Superior temporal gyrus (tissue), 1 donor: Measurements from ENCODE around the gene RASAL3.
"Not testable (repeated sequence)": the region's sequence is repeated elsewhere in the genome, so short reads cannot be mapped to it uniquely, and the experiment has no call there.

Experiments used
- DNase-seq: peaks from one replicate; pipeline ENCODE4 v3.0.0-alpha.2; 2016; ENCODE audit errors: extremely low spot score

The RASAL3 gene

DNA sequence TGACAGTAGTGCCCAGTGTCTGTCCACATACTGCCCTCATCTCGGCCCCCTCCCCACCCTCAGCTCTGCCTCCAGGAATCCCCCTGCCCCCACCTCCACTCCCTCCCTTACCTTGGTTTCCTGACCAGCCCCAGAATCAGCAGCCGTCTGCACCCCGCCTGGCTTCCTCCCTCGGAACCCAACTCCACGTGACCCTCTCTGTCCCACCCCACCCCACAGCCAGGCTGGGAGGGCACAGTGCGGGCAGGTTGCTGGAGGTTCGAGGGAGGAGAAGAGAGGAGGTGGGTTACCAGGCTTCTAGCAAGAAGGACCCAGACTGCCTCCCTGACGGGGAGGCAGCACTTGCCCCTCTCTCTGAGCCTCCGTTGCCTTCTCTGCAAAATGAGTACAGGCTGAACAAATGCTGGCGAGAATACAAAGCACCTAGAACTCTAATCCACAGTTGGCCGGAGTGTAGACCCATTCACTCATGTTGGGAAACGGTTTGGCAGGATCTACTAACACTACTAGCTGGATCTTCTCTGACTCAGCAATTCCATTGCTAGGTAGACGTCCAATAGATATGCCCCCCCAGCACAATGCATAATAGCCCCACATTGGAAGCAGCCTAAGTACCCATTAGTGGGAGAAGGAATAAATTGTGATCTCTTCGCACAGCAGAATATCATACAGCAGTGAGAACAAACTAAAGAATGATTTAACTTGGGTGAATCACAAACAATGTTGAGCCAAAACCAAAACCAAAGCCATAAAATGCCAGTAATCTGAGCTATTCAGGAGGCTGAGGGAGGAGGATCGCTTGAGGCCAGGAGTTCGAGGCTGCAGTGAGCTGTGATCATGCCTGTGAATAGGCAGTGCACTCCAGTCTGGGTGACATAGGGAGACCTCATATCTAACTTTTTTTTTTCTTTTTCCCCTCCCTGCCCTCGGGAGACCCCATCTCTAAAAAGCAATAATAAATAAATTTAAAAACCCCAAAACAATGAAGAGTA, at the start of gene RASAL3:
Gene RASAL3, minus strand, starts transcription at position 151 of the 992 bp plus-strand sequence. CDS start 186 bp downstream, outside the sequence.
- no peak for DNase-seq

DNA sequence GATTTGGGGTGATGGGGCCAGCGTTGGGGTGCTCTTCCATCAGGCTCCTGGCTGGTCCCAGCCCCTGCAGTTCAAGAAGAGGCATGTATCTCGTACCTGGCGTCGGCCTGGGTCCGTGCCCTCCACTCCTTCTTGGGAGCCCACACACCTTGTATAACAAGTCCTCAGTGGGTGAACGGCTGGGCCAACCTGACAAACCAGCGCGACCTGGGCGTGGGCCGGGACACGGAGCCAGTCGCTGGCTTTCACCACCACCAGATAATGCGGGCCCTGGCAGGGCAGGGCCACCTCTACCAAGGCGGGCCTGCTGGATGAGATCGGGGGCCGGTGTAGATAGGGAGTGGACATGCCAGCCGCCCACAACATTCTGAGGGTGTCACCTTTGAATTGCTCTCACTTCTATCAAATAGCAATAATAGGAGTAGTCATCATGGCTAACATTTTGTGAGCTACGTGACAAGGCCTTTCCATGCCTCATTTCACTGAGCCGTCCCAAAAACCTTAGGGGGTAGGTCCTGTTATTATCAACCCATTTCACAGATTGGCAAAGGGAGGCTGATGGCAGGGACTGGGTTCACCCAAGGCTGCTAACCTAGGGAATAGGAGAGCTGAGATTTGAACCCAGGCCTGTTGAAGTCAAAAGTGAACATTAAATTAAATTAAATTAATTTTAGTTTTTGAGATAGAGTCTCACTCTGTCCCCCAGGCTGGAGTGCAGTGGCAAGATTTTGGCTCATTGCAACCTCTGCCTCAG, 47.5 kb upstream of the RASAL3 start:
- DNase-seq, result no peak

DNA sequence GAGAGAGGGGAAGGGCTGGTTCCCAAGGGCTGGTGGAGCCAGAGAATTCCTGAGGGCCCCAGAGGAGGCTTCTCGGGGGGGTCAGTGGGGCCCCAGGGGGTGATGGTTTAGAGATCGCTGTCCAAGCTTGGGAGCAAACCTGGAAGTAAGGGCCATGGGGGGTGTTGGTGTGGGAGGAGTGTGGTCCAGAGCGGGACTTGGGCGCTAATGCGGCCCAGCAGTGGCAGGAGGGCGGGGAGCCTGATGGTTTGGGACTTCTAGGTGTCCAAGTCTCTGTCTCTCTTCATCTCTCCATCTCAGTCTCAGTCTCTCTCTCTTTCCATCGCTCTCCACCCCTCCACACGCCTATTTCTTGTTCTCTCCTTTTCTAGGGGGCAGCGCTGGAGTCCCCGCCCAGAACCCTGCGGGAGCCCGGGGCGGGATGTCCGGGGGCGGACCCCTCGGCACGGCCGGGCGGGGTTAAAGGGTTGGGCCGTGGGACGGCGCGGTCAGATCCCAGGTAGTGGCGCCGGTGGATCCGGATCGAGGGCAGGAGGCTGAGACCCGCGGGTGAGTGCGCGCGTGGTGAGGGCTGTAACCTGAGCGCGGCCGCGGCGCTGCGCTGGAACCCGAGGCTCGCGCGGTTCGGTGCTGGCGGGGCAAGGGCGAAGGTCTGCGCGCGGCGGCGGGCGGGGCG, 43.8 kb upstream of the RASAL3 start, which contains the start of gene CYP4F22:
Gene CYP4F22, plus strand, starts transcription at position 491 of the 676 bp plus-strand sequence. CDS start 16,812 bp downstream, outside the sequence.
- DNase-seq, result no peak

DNA sequence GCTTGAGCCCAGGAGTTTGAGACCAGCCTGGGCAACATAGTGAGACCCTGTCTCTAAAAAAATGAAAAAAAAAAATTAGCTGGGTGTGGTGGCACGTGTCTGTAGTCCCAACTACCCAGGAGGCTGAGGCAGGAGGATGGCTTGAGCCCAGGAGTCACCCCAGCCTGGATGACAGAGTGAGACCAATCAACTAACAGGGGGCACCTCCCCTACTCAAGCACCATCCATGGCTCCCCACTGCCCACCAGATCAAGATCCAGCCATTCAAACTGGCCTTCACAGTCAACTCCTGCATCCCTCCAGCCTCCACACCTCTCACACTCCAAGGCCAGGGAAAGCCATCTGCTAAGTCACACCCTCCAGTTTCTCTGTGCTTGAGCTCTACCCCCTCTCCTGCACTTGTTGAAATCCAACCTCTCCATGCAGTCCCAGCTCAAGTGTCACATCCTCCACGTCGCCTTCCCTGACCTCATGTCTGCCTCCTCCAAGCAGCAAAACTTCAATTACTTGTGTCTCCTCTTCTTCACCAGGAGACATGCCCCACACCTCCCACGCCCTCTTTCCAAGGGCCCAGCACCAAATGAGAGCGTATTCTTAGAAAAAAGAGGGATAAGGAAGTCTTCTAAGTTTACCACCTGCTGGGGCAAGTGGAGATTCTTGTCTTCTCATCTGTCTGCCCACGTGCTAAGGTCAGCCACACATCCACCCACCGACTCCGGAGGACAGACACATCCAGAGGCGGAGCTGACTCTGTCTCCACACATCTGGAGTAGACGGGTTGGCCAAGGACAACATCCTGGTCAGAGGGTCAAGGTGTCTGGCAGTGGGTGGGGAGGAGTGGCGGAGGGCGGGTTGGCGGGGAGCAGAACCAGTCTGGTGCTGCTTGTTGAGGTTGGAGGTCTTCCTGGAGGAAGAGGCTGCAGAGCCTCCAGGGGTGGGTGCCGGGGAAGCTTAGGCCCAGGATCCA, 43.0 kb upstream of the RASAL3 start:
- no peak for DNase-seq

DNA sequence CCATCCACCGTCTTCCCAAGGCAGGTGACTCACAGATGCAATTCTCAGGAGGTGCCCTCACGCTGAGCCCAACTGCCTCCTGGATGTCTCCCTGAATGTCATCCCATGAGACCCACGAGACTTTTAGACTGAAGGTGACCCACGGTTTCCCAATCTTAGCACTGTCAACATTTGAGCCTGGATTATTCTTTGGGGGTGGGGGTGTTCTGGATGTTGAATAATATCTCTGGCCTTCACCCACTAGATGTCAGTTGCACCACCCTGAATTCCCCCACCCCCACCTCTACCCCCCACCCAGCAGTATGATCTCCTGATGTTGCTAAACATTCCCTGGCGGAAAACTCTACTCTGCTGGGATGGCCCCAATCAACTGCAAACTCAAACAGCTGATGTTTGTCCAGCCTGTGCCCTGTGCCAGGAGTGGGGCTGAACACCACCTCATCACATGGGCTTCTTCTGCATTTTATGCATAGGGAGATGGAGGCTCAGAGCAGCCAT, 41.8 kb upstream of the RASAL3 start:
- no peak for DNase-seq

DNA sequence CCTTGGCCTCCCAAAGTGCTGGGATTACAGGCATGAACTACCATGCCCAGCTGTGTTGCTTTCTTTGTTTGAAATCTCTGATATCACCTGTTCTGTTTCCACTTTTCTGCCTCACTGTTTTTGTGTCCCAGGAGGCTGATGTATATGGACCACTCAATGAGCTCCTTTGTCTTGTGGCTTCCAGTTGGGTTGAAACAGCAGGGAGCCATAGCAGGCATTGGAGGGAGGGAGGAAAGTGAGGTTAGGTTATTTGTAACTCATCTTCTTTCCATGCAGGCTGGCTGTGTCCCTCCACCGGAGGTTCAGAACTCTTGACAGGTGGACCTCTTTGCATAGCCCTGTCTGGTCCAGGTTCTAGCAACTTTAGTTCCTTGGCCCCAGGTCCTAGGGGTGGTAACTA, 37.9 kb upstream of the RASAL3 start:
- DNase-seq, result no peak

DNA sequence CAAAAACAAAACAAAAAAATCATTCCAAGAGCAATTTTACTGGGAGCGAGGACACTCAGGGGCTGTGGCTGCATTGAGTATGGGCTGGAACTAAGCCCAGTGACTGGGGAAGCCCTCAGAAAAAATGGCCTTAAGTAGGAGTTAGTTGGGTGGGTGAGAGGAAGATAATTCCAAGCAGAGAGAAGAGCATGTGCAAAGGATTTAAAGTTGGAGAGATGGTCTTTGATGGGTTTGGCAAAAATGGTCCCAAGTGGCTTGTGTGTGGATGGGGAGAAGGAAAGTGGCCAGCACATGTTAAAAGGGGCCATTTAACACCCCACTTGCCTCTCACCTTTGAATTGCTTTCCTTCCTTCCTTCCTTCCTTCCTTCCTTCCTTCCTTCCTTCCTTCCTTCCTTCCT, 37.3 kb upstream of the RASAL3 start:
- DNase-seq, result no peak

DNA sequence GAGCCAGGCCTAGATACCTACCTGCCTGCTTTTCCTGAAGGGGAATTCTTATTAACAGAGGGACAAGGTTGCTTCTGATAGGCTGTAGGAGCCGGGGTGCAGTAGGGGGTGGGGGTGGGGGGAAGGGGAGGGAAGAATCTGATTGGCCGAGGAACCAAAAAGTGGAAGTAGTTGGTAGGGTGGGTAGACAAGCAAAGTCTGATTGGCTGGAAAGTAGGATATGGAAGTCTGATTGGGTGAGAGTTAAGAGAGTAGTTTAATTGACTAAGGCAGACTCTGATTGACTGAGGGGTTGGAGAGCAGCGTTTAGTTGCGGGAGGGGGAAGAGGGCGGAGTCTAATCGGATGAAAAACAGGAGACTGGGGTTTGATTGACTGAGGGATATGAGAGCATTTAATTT, 34.6 kb upstream of the RASAL3 start:
- DNase-seq, result no peak

DNA sequence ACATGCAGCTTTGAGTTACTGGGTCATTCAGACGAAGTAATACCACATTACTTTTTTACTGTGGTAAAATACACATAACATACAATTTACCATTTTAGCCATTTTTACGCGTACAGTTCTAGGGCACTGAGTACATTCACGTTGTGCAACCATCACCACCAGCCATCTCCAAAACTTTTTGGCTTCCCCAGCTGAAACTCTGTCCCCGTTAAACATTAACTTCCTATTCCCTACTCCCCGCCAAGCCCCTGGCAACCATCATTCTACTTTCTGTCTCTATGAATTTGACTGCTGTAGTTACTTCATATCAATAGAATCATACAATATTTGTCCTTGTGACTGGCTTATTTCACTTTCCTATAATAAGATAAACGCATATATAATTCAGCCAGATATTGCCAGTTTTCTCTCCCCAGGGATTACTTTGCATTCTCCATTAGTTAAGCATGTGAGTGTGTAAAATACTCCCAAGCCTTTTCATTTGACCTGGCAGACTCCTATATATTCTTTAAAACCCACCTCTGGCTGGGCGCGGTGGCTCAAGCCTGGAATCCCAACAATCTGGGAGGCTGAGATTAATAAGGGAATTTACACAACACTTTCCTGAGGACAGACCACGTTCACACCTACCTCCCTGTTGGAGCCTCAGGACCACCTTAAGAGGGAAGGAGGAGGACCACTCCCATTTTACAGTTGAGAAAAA, 34.0 kb upstream of the RASAL3 start:
- no peak for DNase-seq

DNA sequence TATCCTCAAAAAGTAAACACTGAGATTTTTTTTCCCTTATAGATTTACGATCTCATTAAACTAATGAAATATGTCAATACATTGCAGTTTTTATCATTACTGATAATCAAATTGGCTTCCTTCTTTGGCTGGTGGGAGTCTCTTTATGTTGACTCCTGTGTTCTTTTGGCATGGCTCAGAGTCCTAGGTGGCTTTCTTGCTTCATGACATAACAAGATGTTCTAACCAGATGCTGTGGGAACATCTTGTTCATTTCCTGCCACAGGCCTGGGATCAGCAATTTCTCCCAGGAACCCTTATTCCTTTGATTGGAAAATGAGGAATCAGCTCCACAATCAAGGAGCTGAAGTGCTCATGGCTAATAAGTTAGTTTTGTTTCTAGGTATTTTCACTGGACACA, 30.8 kb upstream of the RASAL3 start:
- DNase-seq, result no peak

DNA sequence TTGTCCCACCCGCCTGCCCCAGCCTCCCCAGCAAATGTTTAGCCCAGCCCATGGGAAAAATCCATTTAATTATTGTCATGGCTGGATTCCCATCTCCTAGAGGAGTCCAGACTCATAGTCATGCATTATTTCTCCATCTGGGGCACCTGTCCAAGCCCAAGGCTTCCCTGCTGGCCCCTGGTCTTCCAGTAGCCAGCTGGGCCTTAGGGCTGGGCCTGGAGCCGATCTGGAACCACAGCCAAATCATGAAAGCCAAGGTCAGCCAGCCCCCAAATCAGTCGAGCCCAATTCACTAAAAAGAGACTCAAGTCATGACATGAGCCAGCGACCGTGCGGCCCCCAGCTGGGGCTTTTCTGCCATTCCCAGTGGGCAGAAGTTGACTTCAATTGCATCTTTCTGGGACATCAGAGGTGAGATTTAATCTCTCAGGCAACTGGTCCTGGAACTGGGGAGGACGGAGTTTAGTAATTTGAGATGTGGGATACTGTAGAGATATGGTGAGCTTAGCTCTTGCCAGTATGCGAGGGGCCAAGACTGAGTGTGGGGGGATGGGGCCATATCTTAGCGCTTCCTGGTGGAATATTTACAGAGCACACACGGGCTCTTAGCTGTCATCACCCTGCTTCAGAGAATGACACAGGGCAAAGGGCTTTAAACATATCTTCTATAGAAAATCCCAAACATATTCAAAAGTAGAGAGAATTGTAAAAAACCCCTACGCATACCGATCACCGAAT, 24.3 kb upstream of the RASAL3 start:
- DNase-seq, result no peak

DNA sequence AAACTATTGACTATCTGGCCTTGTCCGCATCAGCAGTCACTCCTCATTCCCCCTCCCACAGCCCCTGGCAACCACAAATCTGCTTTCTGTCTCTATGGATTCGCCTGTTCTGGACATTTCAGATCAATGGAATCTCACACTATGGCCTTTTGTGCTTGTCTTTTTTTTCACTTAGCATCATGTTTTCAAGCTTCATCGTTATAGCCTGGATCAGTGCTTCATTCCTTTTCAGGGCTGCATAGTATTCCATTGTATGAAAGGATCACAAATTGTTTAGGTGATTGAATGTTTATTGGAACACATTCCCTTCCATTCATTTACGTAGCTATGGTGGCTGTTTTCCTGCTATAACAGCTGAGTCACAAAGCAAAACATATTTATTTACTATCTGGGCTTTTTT, 22.7 kb upstream of the RASAL3 start:
- DNase-seq, result no peak

DNA sequence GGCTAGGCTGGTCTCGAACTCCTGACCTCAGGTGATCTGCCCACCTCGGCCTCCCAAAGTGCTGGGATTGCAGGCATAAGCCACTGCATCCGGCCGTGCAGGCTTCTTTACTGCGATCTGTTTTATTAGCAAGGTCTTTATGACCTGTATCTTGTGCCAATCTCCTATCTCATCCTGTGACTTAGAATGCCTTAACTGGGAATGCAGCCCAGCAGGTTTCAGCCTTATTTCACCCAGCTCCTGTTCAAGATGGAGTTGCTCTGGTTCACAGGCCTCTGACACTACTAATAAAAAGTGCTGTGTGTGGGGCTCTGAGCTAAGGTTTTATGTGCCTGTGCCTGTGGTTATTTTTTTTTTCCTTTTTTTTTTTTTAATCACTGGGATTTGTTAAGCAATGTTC, 21.4 kb upstream of the RASAL3 start:
- not testable (repeated sequence) for DNase-seq

DNA sequence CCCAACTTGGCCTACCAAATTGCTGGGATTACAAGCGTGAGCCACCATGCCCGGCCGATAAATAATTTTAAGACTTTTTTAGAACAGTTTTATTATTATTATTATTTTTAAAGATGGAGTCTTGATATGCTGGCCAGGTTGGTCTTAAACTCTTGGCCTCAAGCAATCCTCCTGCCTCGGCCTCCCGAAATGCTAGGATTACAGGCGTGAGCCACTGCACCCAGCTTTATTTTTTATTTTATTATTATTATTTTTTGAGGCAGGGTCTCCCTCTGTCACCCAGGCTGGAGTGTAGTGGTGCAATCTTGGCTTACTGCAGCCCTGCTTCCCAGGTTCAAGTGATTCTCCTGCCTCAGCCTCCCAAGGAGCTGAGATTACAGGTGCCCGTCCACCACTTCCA, 16.7 kb upstream of the RASAL3 start:
- not testable (repeated sequence) for DNase-seq

DNA sequence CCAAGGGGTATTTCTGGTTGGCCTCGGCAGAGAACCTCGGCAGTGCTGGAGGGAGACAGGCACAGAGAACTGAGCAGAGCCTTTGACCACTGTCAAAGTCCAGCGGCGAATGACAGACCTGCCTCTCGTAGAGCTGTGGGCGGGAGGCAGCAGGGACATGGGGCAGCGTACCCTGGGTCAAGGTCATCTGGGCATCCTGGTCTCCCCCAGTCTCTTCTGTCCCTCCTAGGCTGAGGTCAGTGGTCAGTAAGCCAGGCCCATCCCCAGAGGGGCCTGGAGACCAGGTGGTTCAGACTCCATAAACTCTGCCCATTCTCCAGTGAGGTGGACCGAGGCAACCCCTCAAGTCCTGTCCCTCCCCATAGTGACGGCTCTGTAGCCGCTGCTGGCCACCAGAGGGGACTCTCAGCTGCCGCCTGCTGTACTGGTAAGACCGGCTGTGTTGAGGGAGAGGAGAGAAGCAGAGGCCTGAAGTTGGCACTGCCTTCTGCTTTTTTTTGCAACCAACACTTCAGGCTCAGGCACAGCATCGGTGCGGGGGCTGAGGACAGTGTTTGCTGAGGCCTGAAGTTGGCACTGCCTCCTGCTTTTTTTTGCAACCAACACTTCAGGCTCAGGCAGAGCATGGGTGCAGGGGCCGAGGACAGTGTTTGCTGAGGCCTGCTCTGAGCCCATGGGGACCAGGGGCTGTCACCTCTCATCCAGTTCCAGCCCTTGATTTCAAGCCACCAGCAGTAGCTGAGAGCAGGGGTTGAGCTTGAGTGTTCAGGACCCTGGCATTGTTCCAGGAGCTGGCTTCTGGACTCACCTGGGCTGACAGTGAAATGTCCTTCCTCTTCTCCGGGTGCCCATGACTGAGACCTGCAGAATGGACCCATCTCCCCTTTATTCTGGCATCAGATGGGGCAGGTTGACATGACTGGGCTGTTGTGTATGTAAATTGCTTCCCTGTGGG, 15.3 kb upstream of the RASAL3 start, which contains the start of gene PGLYRP2:
Gene PGLYRP2, minus strand, starts transcription at position 111 of the 955 bp plus-strand sequence. CDS start 130 bp downstream, outside the sequence.
- DNase-seq, result peak; percentile 50

DNA sequence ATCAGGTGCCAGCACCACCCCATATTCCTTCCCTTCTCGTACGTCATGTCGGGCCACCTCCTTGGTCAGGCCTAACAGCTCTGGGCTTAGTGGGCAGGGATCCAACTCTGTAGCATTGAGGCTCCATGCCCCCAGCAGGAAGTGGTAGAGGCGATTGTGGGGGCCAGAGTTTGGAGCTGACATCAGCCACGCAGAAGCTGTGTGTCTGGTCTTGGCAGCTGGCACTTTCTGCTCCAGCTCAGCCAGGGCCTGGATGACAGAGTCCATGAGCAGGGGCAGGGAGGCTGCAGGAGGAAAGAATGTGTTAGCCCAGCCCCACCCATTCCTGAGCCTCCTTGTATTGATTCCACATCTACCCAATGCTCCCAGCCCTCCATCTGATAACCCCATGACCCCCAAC, 12.0 kb upstream of the RASAL3 start:
- no peak for DNase-seq

DNA sequence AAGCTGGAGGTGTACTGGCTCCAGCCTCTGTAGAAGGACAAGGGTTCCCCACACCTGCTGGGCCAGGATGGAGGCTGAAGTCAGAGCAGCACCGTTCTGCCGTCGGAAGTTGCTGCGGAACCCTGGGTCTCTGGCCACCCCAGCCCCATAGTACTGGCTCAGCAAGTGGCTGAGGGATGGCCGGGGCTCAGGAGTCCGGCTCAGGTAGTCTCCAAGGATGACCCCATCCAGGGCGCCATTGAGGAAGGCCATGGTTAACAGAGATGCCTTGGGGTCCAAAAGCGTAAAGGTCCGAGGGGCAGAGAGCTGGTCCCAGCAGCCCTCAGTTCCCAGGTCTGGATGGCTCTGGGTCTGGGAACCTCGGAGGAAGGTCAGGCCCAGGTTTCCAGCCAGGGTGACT, 11.3 kb upstream of the RASAL3 start:
- no peak for DNase-seq

DNA sequence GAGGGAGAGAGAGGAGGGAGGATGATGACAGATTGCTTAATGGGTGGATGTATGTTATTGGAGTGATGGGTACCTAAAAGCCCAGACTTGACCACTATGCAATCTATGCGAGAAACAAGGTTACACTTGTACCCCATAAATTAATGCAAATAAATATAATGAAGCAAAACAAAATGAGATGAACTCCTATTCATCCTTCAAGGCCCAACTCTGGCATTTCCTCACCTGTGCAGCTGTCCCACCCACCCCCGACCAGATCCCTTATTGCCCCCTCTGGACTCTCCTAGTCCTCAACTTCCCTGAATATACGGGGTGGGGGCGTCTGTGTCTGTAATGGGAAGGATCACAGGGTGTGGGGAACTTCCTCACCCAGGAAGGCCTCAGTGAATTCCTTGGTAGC, 10.8 kb upstream of the RASAL3 start:
- DNase-seq, result no peak
